ENCODE data around the gene ZBTB11.

GRCh38 chr3:101667844-101668243 is 9.1 kb downstream of the ZBTB11 start:
- TF ChIP-seq NPAS2 (CRISPR knock-in tag; IDR thresholded peaks at IDR 0.05; ENCODE audit: borderline replicate concordance) = no peak
- TF ChIP-seq RCOR2 (CRISPR knock-in tag; IDR thresholded peaks at IDR 0.05) = no peak
- TF ChIP-seq SNRNP70 (IDR thresholded peaks at IDR 0.05; ENCODE audit: low read depth, low read length) = no peak
- no peak for TF ChIP-seq GPN1 (CRISPR knock-in tag; IDR thresholded peaks at IDR 0.05; ENCODE audit: borderline replicate concordance)
- no peak for TF ChIP-seq POLR2AphosphoS2 (IDR thresholded peaks at IDR 0.05; ENCODE audit: low read depth, low read length)
- TF ChIP-seq YY1 (IDR thresholded peaks at IDR 0.05; ENCODE audit: insufficient read depth, insufficient replicate concordance, low read depth, low read length) = no peak
- TF ChIP-seq POLR2AphosphoS5 (IDR thresholded peaks at IDR 0.05; ENCODE audit: low read depth, low read length) = no peak
- TF ChIP-seq HNF4G (IDR thresholded peaks at IDR 0.05; ENCODE audit: borderline replicate concordance, low read depth, low read length) = no peak
- no peak for TF ChIP-seq HNF4G (CRISPR knock-in tag; IDR thresholded peaks at IDR 0.05; ENCODE audit: borderline replicate concordance, low read depth)
- no peak for TF ChIP-seq EP300 (IDR thresholded peaks at IDR 0.05; ENCODE audit: low read depth in 2 of 2, low read length in 2 of 2)
- TF ChIP-seq EP300 (CRISPR knock-in tag; IDR thresholded peaks at IDR 0.05; ENCODE audit: borderline replicate concordance) = no peak
- TF ChIP-seq NFYB (CRISPR knock-in tag; IDR thresholded peaks at IDR 0.05) = no peak
- TF ChIP-seq, protein P1, sequence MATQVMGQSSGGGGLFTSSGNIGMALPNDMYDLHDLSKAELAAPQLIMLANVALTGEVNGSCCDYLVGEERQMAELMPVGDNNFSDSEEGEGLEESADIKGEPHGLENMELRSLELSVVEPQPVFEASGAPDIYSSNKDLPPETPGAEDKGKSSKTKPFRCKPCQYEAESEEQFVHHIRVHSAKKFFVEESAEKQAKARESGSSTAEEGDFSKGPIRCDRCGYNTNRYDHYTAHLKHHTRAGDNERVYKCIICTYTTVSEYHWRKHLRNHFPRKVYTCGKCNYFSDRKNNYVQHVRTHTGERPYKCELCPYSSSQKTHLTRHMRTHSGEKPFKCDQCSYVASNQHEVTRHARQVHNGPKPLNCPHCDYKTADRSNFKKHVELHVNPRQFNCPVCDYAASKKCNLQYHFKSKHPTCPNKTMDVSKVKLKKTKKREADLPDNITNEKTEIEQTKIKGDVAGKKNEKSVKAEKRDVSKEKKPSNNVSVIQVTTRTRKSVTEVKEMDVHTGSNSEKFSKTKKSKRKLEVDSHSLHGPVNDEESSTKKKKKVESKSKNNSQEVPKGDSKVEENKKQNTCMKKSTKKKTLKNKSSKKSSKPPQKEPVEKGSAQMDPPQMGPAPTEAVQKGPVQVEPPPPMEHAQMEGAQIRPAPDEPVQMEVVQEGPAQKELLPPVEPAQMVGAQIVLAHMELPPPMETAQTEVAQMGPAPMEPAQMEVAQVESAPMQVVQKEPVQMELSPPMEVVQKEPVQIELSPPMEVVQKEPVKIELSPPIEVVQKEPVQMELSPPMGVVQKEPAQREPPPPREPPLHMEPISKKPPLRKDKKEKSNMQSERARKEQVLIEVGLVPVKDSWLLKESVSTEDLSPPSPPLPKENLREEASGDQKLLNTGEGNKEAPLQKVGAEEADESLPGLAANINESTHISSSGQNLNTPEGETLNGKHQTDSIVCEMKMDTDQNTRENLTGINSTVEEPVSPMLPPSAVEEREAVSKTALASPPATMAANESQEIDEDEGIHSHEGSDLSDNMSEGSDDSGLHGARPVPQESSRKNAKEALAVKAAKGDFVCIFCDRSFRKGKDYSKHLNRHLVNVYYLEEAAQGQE (IDR thresholded peaks at IDR 0.05; ENCODE audit: borderline replicate concordance in 1 of 2, low read depth in 1 of 2, low read length in 2 of 2) = no peak

Measured in HepG2 (cell line).